ENCODE data around the gene FGFBP3. TPM values are rescaled to one million over a fixed set of nuclear protein-coding genes. Genes with fewer than 3 reads are reported as not detected.

FGFBP3 gene
- total RNA-seq, 1 donor from 2014 or later: 0.22 TPM

GRCh38 chr10:91875156-91875555 is 34.1 kb downstream of the FGFBP3 start:
- ATAC-seq (ENCODE audit: poor library complexity) (no peak), DNase-seq (no peak)
- intact Hi-C loops (cut with DNase I): no loop called here

DNA sequence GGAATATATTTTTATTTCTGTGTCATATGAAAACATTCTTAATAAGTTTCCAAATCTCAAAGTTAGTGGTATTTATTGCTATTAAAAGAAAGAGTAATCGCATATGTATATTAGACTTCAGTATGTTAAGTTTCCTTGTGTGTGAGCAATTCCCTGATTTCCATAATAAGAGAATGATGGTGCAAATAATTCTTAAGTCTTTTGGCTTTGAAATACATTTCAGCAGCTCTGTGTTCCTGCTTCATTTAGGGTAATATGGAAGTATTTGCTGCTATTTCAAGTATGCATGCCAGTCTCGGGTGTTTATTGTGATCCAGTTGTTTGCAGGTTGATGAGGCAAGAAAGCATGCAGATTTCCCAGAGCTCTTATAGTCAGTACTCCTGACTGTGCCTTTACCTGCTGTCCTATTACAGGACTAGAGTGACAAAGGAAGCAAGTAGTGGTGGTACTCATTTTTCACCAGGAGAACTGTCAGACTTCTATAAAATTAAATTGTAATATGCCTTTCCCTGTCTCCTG is 43.7 kb downstream of the FGFBP3 start:
- intact Hi-C loops (cut with DNase I): no loop called here
- ATAC-seq (ENCODE audit: poor library complexity) (no peak), DNase-seq (no peak)

GRCh38 chr10:91864744-91865143 is 44.5 kb downstream of the FGFBP3 start:
- DNase-seq: no peak
- no peak for ATAC-seq (ENCODE audit: poor library complexity)
- intact Hi-C loops (cut with DNase I): no loop called here

GRCh38 chr10:91864099-91864498 is 45.2 kb downstream of the FGFBP3 start:
- intact Hi-C loops (cut with DNase I): no loop called here
- ATAC-seq (ENCODE audit: poor library complexity) (no peak), DNase-seq (no peak)

DNA sequence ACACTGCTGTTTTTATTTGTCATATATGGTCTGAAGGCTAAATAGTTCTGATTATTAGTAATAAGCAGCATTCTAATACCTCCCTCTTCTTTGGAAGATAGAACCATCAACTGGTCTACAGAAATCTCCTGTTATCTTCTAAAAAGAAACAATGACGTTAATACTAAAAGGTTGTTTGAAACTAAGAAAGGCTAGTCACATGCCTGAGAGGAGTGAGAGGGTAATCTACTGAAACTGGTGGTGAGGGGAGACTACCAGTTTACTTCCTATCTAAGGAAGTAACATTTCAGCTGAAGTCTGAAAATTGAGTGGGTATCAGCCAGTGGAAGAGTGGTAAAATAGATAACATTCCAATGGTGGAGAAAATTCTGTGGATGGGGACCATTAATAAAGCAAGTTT is 48.4 kb downstream of the FGFBP3 start:
- ATAC-seq (ENCODE audit: poor library complexity) (no peak), DNase-seq (no peak)
- intact Hi-C loops (cut with DNase I): no loop called here

DNA sequence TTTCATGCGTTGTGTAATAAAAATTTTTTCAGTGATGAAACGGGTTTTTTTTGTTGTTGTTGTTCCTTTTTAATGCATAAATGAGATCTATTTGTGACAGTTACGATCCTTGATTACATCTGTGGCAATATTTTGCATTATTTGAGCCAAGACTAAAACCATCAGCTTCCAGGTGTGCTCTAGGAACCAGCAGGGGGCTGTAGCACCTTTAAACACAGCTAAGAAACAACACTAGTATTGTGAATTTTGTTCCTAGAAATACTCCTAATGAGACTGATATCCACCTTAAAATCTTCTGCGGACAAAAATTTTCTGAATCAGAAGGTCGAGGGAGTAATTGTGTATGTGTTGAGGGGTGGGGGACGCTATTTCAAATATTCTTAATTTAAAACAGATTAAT is 52.6 kb downstream of the FGFBP3 start:
- DNase-seq (no peak), ATAC-seq (ENCODE audit: poor library complexity) (no peak)
- intact Hi-C loops (cut with DNase I): no loop called here

Other genes with a start within 250 kb of the FGFBP3 start
- 12.2 TPM for gene TNKS2, start 111.1 kb downstream of the FGFBP3 start, total RNA-seq
- 9.9 TPM for gene BTAF1, start 14.3 kb upstream of the FGFBP3 start, total RNA-seq